HepG2 (cell line): ENCODE results near the gene BDP1. TPM values are rescaled to one million over a fixed set of nuclear protein-coding genes. Genes with fewer than 3 reads are reported as not detected.
"Not testable (repeated sequence)": the region's sequence is repeated elsewhere in the genome, so short reads cannot be mapped to it uniquely, and the experiment has no call there.

Source experiments
- ATAC-seq: fragments of 200-7000 bp; cut with Tn5 transposase; 3 replicates; pipeline ENCODE4 v1.9.1; 2020; ENCODE audit warnings: mild to moderate bottlenecking, moderate library complexity
- BruUV-seq: library from RNA; stranded (reverse); fragments of 400-500 nt; replicated peaks from 2 replicates; lab custom pipeline; 2021; lab: Mats Ljungman, UMichigan
- CTCF ChIA-PET: fragments of 300-600 bp; formaldehyde crosslinking; extraction: SDS; loops from one replicate; lab custom pipeline; 2021; ENCODE audit warnings: low total read pairs, inconsistent platforms, low intra/inter-chr PET ratio; lab: Yijun Ruan, JAX
- POLR2A ChIA-PET: fragments of 350-600 bp; sonication (Branson Sonifier 250); formaldehyde crosslinking; loops from one replicate; lab custom pipeline; 2020; ENCODE audit warnings: antibody characterized with exemption, inconsistent platforms; lab: Yijun Ruan, JAX
- DNase-seq: peaks from one replicate; pipeline ENCODE4 v3.0.0-alpha.2; 2015; ENCODE audit warnings: low spot score
- FAIRE-seq: peaks from 3 replicates; lab custom pipeline; 2011; peaks lifted over from hg19 to GRCh38; lab: Jason Lieb, UNC
- H2AFZ ChIP-seq: one replicate; pipeline ENCODE4 v1.6.1; 2011; ENCODE audit warnings: low read length, inconsistent platforms
- H3K27ac ChIP-seq: fragments of 300-600 bp; 3 replicates; pipeline ENCODE4 v1.8.0; 2011; ENCODE audit warnings: mixed run types, mild to moderate bottlenecking, mixed read lengths, low read length, inconsistent platforms; ENCODE audit not compliant: insufficient read depth; ENCODE audit errors: extremely low read length
- H3K27me3 ChIP-seq, 2 experiments: fragments of 200-600 bp in 1 of 2; 2 replicates in 1 of 2; 3 replicates in 1 of 2; pipeline versions ENCODE4 v1.6.0 to v1.8.0; 2011; ENCODE audit warnings: low read length in 2 of 2, mild to moderate bottlenecking in 2 of 2, moderate library complexity in 2 of 2, inconsistent platforms in 1 of 2; ENCODE audit not compliant: insufficient read depth in 2 of 2, control insufficient read depth in 1 of 2
- H3K36me3 ChIP-seq, 2 experiments: fragments of 200-600 bp in 1 of 2; replicated peaks in 1 of 2; 2 replicates in 1 of 2; 3 replicates in 1 of 2; pipeline versions ENCODE4 v1.5.1 to v1.8.0; 2011; ENCODE audit warnings: low read length in 2 of 2, inconsistent platforms in 1 of 2; ENCODE audit not compliant: insufficient read depth in 2 of 2, control insufficient read depth in 1 of 2
- H3K4me1 ChIP-seq: 2 replicates; pipeline ENCODE4 v1.5.1; 2012; ENCODE audit warnings: low read length, inconsistent platforms; ENCODE audit not compliant: insufficient read depth
- H3K4me2 ChIP-seq: 2 replicates; pipeline ENCODE4 v1.6.0; 2011; ENCODE audit warnings: low read depth, low read length, inconsistent platforms
- H3K4me3 ChIP-seq, 3 experiments: fragments of 200-600 bp in 1 of 3; sonication (generic), shearing (Covaris generic) in 1 of 3; replicated peaks in 1 of 3; 2 replicates each; pipeline ENCODE4 v1.5.1; 2011 to 2016; ENCODE audit warnings: low read length in 3 of 3, inconsistent platforms in 2 of 3, low read depth in 2 of 3, mild to moderate bottlenecking in 2 of 3, control low read depth in 1 of 3, mixed read lengths in 1 of 3; ENCODE audit not compliant: insufficient read depth in 1 of 3
- H3K79me2 ChIP-seq: one replicate; pipeline ENCODE4 v1.6.1; 2011; ENCODE audit warnings: low read length, inconsistent platforms; ENCODE audit not compliant: insufficient read depth
- H3K9ac ChIP-seq: 2 replicates; pipeline ENCODE4 v1.6.0; 2011; ENCODE audit warnings: mild to moderate bottlenecking, low read depth, low read length, inconsistent platforms; ENCODE audit not compliant: insufficient read depth
- H3K9me3 ChIP-seq: 2 replicates; pipeline ENCODE4 v1.5.1; 2012; ENCODE audit warnings: mild to moderate bottlenecking, low read length
- H4K20me1 ChIP-seq: 2 replicates; pipeline ENCODE4 v1.6.0; 2011; ENCODE audit warnings: inconsistent platforms, mild to moderate bottlenecking, low read length, moderate library complexity; ENCODE audit not compliant: insufficient read depth
- WGBS: methylation state at CpG from one replicate; pipeline ENCODE4 v1.1.6; 2017; ENCODE audit warnings: low lambda C conversion rate; 5-methylcytosine and 5-hydroxymethylcytosine counted together
- in situ Hi-C: cut with HindIII; loops from 2 replicates; pipeline ENCODE4 v1.10.0; 2017; ENCODE audit warnings: low pct_unique_long_range_greater_than_20kb; ENCODE audit not compliant: extremely low pct_ligation_motif_present
- intact Hi-C: fragments of 100-400 bp; cut with micrococcal nuclease; formaldehyde crosslinking; loops from one replicate; pipeline ENCODE4 v1.10.0; 2022; ENCODE audit not compliant: unreplicated experiment
- polyA plus RNA-seq, 8 experiments: library from polyadenylated mRNA; depleted of rRNA in 3 of 8; stranded (reverse) in 7 of 8; unstranded in 1 of 8; fragments of >200 nt; fragmentation: Illumina TruSeq in 4 of 8; extraction: Trizol in 4 of 8; gene quantifications; 2 replicates each; pipeline versions ENCODE4 v1.2.1 to v1.2.3, GENCODE V29; 2011 to 2016; ENCODE audit warnings: low read depth in 4 of 8, missing spikeins in 1 of 8, mixed read lengths in 1 of 8; ENCODE audit not compliant: insufficient read depth in 1 of 8
- total RNA-seq, 5 experiments: library from RNA; depleted of rRNA; stranded (reverse); fragments of >200 nt; fragmentation: Illumina TruSeq; extraction: Trizol; gene quantifications; 2 replicates each; pipeline ENCODE4 v1.2.3, GENCODE V29; 2016; ENCODE audit warnings: low read depth in 1 of 5

BDP1 gene
- total and polyA plus RNA-seq, 2 of the 13 experiments (the other 11 are each of a cell fraction or from before 2014, with no cell fraction given): 10.2 to 22.4 TPM

- WGBS: 14% methylated on average over 9 of the region's 20 CpGs
- not testable (repeated sequence) for FAIRE-seq
These were observed 9.8 kb upstream of the BDP1 start for GRCh38 chr5:71445523-71446152.

GRCh38 chr5:71446540-71447216 is 8.8 kb upstream of the BDP1 start:
- DNase-seq, intact Hi-C loops: not testable (repeated sequence)

More at GRCh38 chr5:71445523-71446152, 9.8 kb upstream of the BDP1 start:
- H3K4me1 ChIP-seq, H3K4me3 ChIP-seq, H3K27me3 ChIP-seq, H3K79me2 ChIP-seq, POLR2A ChIA-PET, intact Hi-C loops, in situ Hi-C loops, CTCF ChIA-PET, BruUV-seq, H3K27ac ChIP-seq, H4K20me1 ChIP-seq, H3K9me3 ChIP-seq, DNase-seq, H3K36me3 ChIP-seq, H2AFZ ChIP-seq, H3K9ac ChIP-seq: not testable (repeated sequence)
- peak; percentile 90 for ATAC-seq
- peak overlapping the region; percentile 49 for H3K4me2 ChIP-seq

More at GRCh38 chr5:71446540-71447216, 8.8 kb upstream of the BDP1 start:
- H3K36me3 ChIP-seq, H2AFZ ChIP-seq, H3K4me3 ChIP-seq, H3K9ac ChIP-seq, BruUV-seq, POLR2A ChIA-PET, CTCF ChIA-PET, in situ Hi-C loops, FAIRE-seq, H4K20me1 ChIP-seq, H3K9me3 ChIP-seq, H3K27me3 ChIP-seq, H3K27ac ChIP-seq, H3K79me2 ChIP-seq: not testable (repeated sequence)
- peak overlapping the region; percentile 12; the same call in 1 of the 2 replicates for H3K4me2 ChIP-seq
- 30% methylated on average over 13 of the region's 13 CpGs for WGBS
- peaks cover 11% of the 10 kb centered on the region for H3K4me1 ChIP-seq
- ATAC-seq: peak; percentile 32
